ENCODE measurements around the gene MRPL2.

DNA sequence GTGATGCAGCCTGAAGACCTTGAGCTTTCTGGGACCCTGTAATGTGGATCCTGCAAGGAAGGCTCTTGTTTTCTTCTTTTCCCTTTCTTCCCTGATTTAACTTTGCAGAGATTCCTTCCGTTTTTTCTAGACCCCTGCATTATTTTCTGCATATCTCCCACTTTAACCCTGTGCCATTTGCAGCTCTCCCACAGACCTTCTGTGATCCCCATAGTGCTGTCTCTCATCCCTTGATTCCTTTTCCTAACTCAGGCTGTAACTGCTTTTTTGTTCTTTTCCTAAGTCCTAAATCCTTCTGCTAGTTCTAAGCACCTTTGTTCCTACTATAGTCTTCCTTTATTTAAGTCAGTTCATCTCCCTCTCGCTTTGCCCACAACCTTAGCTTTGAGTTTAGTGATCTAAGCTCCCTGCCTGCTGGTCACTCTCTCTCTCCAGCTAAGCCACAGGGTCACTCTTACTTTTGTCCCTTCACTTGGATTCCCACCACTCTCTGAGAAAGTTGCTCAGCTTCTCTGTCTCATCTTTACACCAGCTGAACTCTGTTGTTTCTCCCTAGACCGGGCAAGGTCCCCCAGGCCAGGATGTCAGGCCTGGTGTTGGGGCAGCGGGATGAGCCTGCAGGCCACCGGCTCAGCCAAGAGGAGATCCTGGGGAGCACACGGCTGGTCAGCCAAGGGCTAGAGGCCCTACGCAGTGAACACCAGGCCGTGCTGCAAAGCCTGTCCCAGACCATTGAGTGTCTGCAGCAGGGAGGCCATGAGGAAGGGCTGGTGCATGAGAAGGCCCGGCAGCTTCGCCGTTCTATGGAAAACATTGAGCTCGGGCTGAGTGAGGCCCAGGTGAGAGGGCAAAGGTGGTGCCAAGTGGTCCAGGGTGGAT lies 1.8 kb upstream of the MRPL2 start:
- TF ChIP-seq, protein P1, sequence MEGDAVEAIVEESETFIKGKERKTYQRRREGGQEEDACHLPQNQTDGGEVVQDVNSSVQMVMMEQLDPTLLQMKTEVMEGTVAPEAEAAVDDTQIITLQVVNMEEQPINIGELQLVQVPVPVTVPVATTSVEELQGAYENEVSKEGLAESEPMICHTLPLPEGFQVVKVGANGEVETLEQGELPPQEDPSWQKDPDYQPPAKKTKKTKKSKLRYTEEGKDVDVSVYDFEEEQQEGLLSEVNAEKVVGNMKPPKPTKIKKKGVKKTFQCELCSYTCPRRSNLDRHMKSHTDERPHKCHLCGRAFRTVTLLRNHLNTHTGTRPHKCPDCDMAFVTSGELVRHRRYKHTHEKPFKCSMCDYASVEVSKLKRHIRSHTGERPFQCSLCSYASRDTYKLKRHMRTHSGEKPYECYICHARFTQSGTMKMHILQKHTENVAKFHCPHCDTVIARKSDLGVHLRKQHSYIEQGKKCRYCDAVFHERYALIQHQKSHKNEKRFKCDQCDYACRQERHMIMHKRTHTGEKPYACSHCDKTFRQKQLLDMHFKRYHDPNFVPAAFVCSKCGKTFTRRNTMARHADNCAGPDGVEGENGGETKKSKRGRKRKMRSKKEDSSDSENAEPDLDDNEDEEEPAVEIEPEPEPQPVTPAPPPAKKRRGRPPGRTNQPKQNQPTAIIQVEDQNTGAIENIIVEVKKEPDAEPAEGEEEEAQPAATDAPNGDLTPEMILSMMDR (IDR thresholded peaks at IDR 0.05): no peak
- no peak for TF ChIP-seq ZFX (IDR thresholded peaks at IDR 0.05; ENCODE audit: borderline replicate concordance)

Measured in 22Rv1 (cell line).